Measurements from ENCODE around the gene SH3RF3.

GRCh38 chr2:109312902-109313301 is 183.9 kb downstream of the SH3RF3 start:
- TF ChIP-seq SUZ12 (IDR thresholded peaks at IDR 0.05; ENCODE audit: extremely low read depth, insufficient read depth, insufficient read length): no peak
- TF ChIP-seq YY1 (IDR thresholded peaks at IDR 0.05; ENCODE audit: insufficient read depth, insufficient read length): no peak
- TF ChIP-seq ZNF274 (IDR thresholded peaks at IDR 0.05; ENCODE audit: low read depth, low read length): no peak

Data from NT2/D1 (cell line).